ENCODE results near the gene SAMD8.

DNA sequence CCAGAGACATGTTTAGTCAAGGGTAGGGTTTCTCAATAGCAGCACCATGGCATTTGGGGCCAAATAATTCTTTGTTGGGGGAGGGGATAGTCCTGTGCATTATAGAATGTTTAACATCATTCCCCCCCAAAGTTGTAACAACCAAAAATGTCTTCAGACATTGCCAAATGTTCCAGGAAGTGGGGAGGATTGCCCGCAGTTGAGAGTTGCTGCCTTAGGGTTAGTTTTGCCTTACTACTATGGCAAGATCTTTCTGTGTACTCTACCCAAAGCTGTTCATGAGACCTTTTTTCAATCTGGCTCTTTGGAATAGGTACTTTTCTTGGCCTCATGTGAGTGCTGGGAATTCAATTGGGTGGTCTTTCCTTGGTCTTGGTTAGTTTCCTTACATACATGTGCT, 34.1 kb downstream of the SAMD8 start:
- TF ChIP-seq, protein P1, sequence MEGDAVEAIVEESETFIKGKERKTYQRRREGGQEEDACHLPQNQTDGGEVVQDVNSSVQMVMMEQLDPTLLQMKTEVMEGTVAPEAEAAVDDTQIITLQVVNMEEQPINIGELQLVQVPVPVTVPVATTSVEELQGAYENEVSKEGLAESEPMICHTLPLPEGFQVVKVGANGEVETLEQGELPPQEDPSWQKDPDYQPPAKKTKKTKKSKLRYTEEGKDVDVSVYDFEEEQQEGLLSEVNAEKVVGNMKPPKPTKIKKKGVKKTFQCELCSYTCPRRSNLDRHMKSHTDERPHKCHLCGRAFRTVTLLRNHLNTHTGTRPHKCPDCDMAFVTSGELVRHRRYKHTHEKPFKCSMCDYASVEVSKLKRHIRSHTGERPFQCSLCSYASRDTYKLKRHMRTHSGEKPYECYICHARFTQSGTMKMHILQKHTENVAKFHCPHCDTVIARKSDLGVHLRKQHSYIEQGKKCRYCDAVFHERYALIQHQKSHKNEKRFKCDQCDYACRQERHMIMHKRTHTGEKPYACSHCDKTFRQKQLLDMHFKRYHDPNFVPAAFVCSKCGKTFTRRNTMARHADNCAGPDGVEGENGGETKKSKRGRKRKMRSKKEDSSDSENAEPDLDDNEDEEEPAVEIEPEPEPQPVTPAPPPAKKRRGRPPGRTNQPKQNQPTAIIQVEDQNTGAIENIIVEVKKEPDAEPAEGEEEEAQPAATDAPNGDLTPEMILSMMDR (IDR thresholded peaks at IDR 0.05; ENCODE audit: insufficient read depth, low read length), result no peak
- TF ChIP-seq, protein P2, sequence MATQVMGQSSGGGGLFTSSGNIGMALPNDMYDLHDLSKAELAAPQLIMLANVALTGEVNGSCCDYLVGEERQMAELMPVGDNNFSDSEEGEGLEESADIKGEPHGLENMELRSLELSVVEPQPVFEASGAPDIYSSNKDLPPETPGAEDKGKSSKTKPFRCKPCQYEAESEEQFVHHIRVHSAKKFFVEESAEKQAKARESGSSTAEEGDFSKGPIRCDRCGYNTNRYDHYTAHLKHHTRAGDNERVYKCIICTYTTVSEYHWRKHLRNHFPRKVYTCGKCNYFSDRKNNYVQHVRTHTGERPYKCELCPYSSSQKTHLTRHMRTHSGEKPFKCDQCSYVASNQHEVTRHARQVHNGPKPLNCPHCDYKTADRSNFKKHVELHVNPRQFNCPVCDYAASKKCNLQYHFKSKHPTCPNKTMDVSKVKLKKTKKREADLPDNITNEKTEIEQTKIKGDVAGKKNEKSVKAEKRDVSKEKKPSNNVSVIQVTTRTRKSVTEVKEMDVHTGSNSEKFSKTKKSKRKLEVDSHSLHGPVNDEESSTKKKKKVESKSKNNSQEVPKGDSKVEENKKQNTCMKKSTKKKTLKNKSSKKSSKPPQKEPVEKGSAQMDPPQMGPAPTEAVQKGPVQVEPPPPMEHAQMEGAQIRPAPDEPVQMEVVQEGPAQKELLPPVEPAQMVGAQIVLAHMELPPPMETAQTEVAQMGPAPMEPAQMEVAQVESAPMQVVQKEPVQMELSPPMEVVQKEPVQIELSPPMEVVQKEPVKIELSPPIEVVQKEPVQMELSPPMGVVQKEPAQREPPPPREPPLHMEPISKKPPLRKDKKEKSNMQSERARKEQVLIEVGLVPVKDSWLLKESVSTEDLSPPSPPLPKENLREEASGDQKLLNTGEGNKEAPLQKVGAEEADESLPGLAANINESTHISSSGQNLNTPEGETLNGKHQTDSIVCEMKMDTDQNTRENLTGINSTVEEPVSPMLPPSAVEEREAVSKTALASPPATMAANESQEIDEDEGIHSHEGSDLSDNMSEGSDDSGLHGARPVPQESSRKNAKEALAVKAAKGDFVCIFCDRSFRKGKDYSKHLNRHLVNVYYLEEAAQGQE (IDR thresholded peaks at IDR 0.05; ENCODE audit: insufficient replicate concordance, low read depth), result no peak
- TF ChIP-seq POLR2AphosphoS5 (IDR thresholded peaks at IDR 0.05; ENCODE audit: low read depth) (no peak), SPI1 (IDR thresholded peaks at IDR 0.05; ENCODE audit: borderline replicate concordance, low read depth) (no peak), GABPA (IDR thresholded peaks at IDR 0.05; ENCODE audit: low read depth) (no peak)
